ENCODE results near the gene PARD3.
"Not testable (repeated sequence)": the region's sequence is repeated elsewhere in the genome, so short reads cannot be mapped to it uniquely, and the experiment has no call there.

PARD3 gene

GRCh38 chr10:34713875-34714274, 101.2 kb downstream of the PARD3 start:
- DNase-seq (ENCODE audit: extremely low spot score): no peak
- TF ChIP-seq CTCF (IDR thresholded peaks at IDR 0.05; ENCODE audit: control extremely low read depth, extremely low read depth, low read depth, missing control alignments): no peak
- POLR2A ChIA-PET: no interaction called here
- CTCF ChIA-PET: interaction anchor here (1.1 to 2.0 kb wide), 2 partner anchors 10 to 19 kb away, joined by 4 to 6 read pairs; no protein-coding TSS in a partner anchor

GRCh38 chr10:34711500-34711899, 103.6 kb downstream of the PARD3 start:
- POLR2A ChIA-PET: no interaction called here
- DNase-seq (ENCODE audit: extremely low spot score): no peak
- TF ChIP-seq CTCF (IDR thresholded peaks at IDR 0.05; ENCODE audit: control extremely low read depth, extremely low read depth, low read depth, missing control alignments): no peak
- CTCF ChIA-PET: interaction anchor here (1.0 to 1.6 kb wide), 2 partner anchors 10 to 13 kb away, joined by 4 to 5 read pairs; no protein-coding TSS in a partner anchor

DNA sequence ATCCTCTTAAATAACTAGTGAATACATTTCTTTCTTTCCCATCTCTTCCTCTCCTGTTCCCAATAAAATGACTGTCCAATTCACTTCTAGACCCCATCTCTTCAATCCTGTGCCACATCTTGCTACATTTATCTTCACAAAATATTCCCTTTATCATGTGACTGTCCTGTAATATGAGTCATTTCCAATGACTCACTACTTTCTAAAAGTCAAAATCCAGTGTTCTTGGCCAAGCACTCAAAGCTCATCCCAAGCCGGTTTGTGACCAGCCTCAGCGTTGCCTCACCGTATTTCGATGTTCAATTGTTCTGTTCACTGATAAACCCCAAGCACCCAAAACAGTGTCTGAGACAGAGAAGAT, 104.7 kb downstream of the PARD3 start:
- DNase-seq (ENCODE audit: extremely low spot score): no peak
- CTCF ChIA-PET: no interaction called here
- POLR2A ChIA-PET: no interaction called here
- TF ChIP-seq CTCF (IDR thresholded peaks at IDR 0.05; ENCODE audit: control extremely low read depth, extremely low read depth, low read depth, missing control alignments): no peak

GRCh38 chr10:34709637-34710390, 105.3 kb downstream of the PARD3 start:
- ChIA-PET POLR2A (no interaction called here), CTCF (interaction anchor here (1.9 kb wide), 1 partner anchor 43 kb away, joined by 5 read pairs; no protein-coding TSS in a partner anchor)
- DNase-seq (ENCODE audit: extremely low spot score): no peak

GRCh38 chr10:34707656-34708055, 107.4 kb downstream of the PARD3 start:
- TF ChIP-seq CTCF (IDR thresholded peaks at IDR 0.05; ENCODE audit: control extremely low read depth, extremely low read depth, low read depth, missing control alignments): no peak
- no peak for DNase-seq (ENCODE audit: extremely low spot score)
- CTCF ChIA-PET: interaction anchor here (1.2 to 1.4 kb wide), 2 partner anchors 16 to 25 kb away, joined by 3 to 5 read pairs; no protein-coding TSS in a partner anchor
- POLR2A ChIA-PET: no interaction called here

More at GRCh38 chr10:34709637-34710390, 105.3 kb downstream of the PARD3 start:
- TF ChIP-seq CTCF (IDR thresholded peaks at IDR 0.05; ENCODE audit: control extremely low read depth, extremely low read depth, low read depth, missing control alignments): no peak

GRCh38 chr10:34706992-34707391, 108.1 kb downstream of the PARD3 start:
- DNase-seq (ENCODE audit: extremely low spot score); POLR2A ChIA-PET: not testable (repeated sequence)
- CTCF ChIA-PET: interaction anchor here (1.2 kb wide), 1 partner anchor 26 kb away, joined by 3 read pairs; no protein-coding TSS in a partner anchor

DNA sequence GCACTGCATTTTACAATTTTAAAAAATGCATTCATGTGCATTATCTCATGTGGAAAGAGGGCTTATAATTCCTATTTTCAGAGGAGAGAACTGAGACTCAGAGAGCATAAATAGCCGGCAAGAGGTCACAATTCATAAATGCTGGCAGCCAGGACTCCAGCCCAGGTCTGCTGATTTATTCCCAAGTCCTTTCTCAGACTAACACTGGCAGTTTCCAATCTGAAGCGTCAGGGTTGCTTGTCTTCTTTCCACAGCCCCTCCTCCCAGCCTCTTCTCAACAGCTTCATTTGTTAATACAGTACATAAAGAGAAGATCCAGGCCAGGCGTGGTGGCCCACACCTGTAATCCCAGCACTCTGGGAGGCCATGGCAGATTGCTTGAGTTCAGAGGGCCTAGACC, 108.9 kb downstream of the PARD3 start:
- POLR2A ChIA-PET: no interaction called here
- CTCF ChIA-PET: interaction anchor here (1.6 to 1.7 kb wide), 2 partner anchors 18 to 288 kb away, joined by 3 to 5 read pairs; no protein-coding TSS in a partner anchor
- no peak for DNase-seq (ENCODE audit: extremely low spot score)
- no peak for TF ChIP-seq CTCF (IDR thresholded peaks at IDR 0.05; ENCODE audit: control extremely low read depth, extremely low read depth, low read depth, missing control alignments)

All from GM10248 (cell line).